PFSK-1 (cell line): ENCODE measurements around the gene MANEAL.

Experiments used
- FOXP2 ChIP-seq: optimal IDR thresholded peaks from 2 replicates; pipeline ENCODE3; 2011; ENCODE audit warnings: borderline replicate concordance, control low read depth, inconsistent platforms; ENCODE audit not compliant: insufficient read depth; ENCODE audit errors: extremely low read length, extremely low read depth
- POLR2AphosphoS5 ChIP-seq: IDR thresholded peaks from 2 replicates; pipeline ENCODE4 v1.6.1; 2012; ENCODE audit warnings: low read depth, mild to moderate bottlenecking, control low read depth, low read length, moderate library complexity
- REST ChIP-seq, 2 experiments: IDR thresholded peaks; 2 replicates each; pipeline versions ENCODE4 v1.6.1 to v1.8.0; 2011 to 2012; ENCODE audit warnings: low read depth in 2 of 2, low read length in 2 of 2, control low read depth in 1 of 2, inconsistent platforms in 1 of 2, mild to moderate bottlenecking in 1 of 2, moderate library complexity in 1 of 2; ENCODE audit not compliant: insufficient read depth in 1 of 2
- SIN3A ChIP-seq: IDR thresholded peaks from 2 replicates; pipeline ENCODE4 v1.6.1; 2012; ENCODE audit warnings: mild to moderate bottlenecking, low read length, moderate library complexity, borderline replicate concordance; ENCODE audit not compliant: insufficient read depth
- TAF1 ChIP-seq: IDR thresholded peaks from 2 replicates; pipeline ENCODE4 v1.6.1; 2012; ENCODE audit warnings: low read length, control low read depth, borderline replicate concordance; ENCODE audit not compliant: insufficient read depth

Gene MANEAL

GRCh38 chr1:37765916-37766664 lies 27.6 kb upstream of the MANEAL start:
- TF ChIP-seq SIN3A (no peak), TAF1 (no peak), REST (IDR thresholded peaks at IDR 0.05; ENCODE audit: insufficient read depth in 1 of 2, low read depth in 2 of 2, low read length in 2 of 2) (no peak), FOXP2 (no peak), POLR2AphosphoS5 (no peak)

- TF ChIP-seq SIN3A (no peak), REST (IDR thresholded peaks at IDR 0.05; ENCODE audit: insufficient read depth in 1 of 2, low read depth in 2 of 2, low read length in 2 of 2) (peak in 1 of 2 experiments; percentile 81; a peak in 2 of 4 replicates)
Measured at GRCh38 chr1:37767488-37767887, 26.2 kb upstream of the MANEAL start.

GRCh38 chr1:37776946-37777516 lies 16.6 kb upstream of the MANEAL start:
- TF ChIP-seq FOXP2 (no peak), POLR2AphosphoS5 (no peak), TAF1 (no peak), REST (IDR thresholded peaks at IDR 0.05; ENCODE audit: insufficient read depth in 1 of 2, low read depth in 2 of 2, low read length in 2 of 2) (no peak), SIN3A (no peak)

GRCh38 chr1:37778654-37779053 lies 15.0 kb upstream of the MANEAL start:
- TF ChIP-seq REST (IDR thresholded peaks at IDR 0.05; ENCODE audit: insufficient read depth in 1 of 2, low read depth in 2 of 2, low read length in 2 of 2) = no peak
- TF ChIP-seq SIN3A = no peak
- TF ChIP-seq TAF1 = no peak
- TF ChIP-seq POLR2AphosphoS5 = no peak
- no peak for TF ChIP-seq FOXP2

GRCh38 chr1:37782491-37782890 lies 11.2 kb upstream of the MANEAL start:
- TF ChIP-seq SIN3A = no peak
- TF ChIP-seq FOXP2 = no peak
- no peak for TF ChIP-seq TAF1
- TF ChIP-seq POLR2AphosphoS5 = no peak
- TF ChIP-seq REST (IDR thresholded peaks at IDR 0.05; ENCODE audit: insufficient read depth in 1 of 2, low read depth in 2 of 2, low read length in 2 of 2) = no peak
